Lower leg skin (tissue), 3 donors: ENCODE data around the gene IMMP2L.

Experiments used
- POLR2A ChIP-seq, 2 donors: fragments of 450-650 bp; IDR thresholded peaks; one replicate each; pipeline ENCODE4 v1.6.1; 2016 to 2017; ENCODE audit warnings: antibody characterized with exemption in 2 of 2, mild to moderate bottlenecking in 1 of 2, moderate library complexity in 1 of 2
- TF ChIP-seq, protein P1 (sequence below), 3 donors: fragments of 450-650 bp; IDR thresholded peaks; one replicate each; pipeline ENCODE4 v1.5.1; 2016; ENCODE audit warnings: antibody characterized with exemption in 3 of 3, mild to moderate bottlenecking in 3 of 3, moderate library complexity in 2 of 3

DNA sequence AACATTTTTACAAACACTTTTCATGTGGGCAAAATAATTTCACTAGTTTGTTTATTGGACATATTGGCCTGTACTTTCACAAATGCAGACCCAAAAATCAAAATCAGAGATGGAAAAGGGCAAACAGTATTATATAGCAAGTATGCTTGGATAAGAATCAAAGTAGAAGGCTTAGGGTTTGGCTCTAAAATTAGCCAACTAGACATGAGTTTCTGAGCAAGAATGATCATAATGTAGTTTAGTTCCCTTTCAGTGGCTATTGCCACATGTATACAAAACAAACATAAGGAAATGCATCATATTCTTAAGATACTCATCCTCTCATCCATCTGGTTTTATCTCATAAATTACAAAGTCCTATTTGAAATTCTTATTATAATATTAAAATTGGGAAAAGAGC, 132.5 kb downstream of the IMMP2L start:
- TF ChIP-seq, protein P1, sequence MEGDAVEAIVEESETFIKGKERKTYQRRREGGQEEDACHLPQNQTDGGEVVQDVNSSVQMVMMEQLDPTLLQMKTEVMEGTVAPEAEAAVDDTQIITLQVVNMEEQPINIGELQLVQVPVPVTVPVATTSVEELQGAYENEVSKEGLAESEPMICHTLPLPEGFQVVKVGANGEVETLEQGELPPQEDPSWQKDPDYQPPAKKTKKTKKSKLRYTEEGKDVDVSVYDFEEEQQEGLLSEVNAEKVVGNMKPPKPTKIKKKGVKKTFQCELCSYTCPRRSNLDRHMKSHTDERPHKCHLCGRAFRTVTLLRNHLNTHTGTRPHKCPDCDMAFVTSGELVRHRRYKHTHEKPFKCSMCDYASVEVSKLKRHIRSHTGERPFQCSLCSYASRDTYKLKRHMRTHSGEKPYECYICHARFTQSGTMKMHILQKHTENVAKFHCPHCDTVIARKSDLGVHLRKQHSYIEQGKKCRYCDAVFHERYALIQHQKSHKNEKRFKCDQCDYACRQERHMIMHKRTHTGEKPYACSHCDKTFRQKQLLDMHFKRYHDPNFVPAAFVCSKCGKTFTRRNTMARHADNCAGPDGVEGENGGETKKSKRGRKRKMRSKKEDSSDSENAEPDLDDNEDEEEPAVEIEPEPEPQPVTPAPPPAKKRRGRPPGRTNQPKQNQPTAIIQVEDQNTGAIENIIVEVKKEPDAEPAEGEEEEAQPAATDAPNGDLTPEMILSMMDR (IDR thresholded peaks at IDR 0.05) = no peak
- no peak for TF ChIP-seq POLR2A (IDR thresholded peaks at IDR 0.05)
